Measurements from ENCODE around the gene SLC36A4.

GRCh38 chr11:93225662-93226061 is 27.9 kb upstream of the SLC36A4 start:
- peak; percentile 72 for TF ChIP-seq CTCF (conservative IDR thresholded peaks at IDR 0.05)
- no peak for TF ChIP-seq ZFX (IDR thresholded peaks at IDR 0.05)

All from C4-2B (cell line).